ENCODE results near the gene JAKMIP1.

JAKMIP1 gene

DNA sequence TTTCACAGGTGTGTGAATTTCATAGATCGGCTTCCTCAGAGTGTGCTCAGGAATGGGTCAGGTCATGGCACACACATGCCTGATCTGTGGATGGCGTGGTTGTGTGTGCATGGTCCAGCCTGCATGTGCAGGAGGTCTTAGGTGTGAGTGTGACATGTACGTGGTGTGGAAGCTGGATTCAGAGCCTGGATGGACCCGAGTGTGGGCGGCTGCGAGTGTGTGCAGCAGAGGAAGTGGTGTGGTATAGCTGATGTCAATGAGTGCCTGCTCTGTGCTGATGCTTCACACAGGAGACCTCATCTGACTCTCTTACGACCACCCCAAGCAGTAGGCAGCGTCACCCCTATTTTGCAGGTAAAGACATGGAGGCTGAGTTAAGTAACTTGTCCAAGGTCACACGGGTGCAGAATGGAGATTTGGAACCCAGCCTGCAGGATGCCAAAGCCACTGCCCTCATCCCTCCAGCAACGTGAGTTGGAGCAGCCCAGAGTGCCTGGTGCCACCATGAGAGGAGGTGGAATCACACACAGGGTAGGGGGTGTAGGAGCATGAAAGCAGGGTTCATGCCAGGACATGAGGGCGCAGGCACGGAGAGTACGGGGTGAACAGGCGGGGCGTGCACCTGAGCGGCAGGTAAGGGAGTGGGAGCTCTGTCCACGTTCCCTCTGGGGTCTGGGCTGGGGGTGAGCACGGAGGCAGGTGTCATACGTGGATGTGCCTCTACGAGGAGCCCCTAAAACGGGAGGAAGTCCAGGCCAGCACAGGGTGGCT lies 157.9 kb downstream of the JAKMIP1 start:
- no peak for DNase-seq (ENCODE audit: low read depth)

DNA sequence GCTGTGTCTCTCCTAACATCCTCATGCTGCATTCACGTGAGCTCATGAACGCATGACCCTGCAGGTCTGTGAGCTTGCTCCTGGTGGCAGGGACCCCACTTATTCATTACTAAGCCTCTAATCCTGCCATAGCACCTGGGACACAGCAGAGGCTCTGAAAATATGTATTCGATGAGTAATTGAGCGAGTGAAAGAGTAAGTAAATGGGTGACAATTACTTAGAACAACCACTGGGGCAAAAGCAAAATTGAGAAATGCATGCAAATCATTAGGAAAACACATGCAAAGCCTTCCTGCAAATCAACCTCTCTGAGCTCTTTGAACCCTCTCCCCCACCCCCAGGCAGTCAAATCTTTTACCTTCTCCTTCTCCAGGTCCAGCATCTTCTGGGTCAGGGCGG lies 158.5 kb downstream of the JAKMIP1 start:
- no peak for DNase-seq (ENCODE audit: low read depth)

DNA sequence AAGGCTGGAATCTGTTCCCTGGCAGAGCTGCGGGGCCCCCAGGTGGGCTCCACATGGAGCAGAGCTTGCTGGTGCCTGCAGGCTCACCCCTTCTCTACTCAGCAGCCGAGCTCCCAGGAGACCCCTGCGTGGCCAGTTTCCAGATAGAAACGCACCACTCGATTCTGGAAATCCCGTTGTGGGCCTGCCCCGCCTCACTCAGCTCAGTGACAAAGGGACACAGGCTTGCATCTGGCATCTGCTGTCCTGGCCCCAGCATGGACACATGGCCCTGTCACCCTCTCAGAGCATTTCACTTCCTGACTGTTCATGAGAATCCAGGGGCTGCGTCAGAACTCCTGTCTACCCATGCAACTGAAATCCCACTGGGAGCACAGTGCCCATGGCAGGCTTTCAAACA lies 161.6 kb downstream of the JAKMIP1 start:
- DNase-seq (ENCODE audit: low read depth), result no peak

DNA sequence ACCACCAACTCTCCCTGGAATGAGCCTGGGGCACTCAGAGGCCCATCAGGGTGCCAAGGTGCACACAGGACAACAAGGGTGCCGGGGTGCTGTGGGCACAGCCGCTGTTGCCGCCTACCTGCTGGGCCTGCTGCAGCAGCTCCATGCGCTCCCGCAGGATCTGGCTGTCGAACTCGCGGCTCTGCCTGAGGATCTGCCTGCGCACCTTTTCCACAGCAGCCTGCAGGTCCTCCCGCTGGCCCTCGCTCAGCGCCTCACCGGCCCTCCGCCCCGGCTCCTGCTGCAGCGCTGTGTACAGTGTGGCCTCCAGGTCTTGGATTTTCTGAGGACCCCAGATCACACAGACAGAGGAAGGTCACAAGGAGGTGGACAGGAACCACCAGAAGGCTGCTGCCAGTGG lies 164.6 kb downstream of the JAKMIP1 start:
- no peak for DNase-seq (ENCODE audit: low read depth)

DNA sequence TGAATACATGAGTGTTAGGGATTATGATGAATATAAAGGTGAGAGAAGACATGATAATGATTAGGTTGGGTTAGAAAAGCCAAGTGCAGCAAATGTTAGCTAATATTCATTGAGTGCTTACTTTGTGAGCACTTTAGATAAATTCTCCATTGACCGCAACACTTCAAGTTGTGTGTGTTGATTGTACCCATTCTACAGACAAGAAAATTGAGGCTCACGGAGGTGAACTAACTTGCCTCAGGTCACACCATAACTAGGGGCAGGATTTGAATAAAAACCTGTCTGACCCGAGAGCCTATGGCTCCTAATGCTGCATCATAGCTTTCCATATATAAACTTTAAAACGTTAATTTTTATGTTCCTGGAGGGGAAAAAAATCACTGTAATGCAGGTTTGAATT lies 167.0 kb downstream of the JAKMIP1 start:
- no peak for DNase-seq (ENCODE audit: low read depth)

DNA sequence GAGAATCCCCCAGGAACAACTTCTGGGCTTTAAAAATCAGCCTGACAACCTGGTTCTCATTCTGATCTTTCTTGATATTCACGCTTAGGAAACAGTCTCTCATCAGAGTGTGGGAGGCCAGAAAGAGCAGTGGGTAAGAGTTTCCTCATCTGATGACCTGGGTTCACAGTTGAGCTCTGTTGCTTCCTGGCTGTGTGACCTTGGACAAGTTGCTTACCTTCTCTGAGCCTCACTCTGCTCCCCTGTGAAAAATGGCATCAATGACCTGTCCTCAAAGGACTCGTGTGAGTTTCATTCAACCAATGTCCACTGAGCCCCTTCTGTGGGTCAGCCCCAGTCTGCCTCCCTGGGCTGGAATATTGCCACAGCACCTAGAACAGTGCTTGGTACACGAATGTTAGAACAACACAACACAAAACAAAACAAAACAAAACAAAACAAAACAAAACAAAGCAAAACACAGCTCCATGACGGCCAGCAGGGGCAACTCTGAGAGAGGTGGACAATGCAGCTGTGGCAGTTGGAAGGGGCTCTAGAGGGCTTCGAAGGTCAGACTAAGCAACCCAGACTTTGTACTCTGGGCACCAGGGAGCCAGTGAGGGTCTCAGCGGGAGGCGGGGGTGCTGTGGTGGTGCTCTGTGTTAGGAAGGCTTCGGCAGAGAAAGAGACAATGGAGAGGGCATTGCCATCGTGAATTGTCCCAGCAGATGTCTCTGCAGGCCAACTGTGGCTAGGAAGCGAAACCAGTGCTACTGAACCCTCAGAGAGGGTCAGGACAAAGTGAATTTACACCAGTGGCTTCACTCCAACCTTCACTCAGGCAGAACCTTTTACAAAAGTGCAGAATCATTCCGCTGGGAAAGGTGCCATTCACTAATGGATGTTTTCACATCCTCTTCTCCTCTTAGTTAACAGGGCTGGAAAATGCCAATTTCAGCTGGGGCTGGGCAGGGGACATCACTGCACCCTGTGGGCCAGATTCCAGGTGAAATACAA lies 167.8 kb downstream of the JAKMIP1 start:
- DNase-seq (ENCODE audit: low read depth), result no peak

DNA sequence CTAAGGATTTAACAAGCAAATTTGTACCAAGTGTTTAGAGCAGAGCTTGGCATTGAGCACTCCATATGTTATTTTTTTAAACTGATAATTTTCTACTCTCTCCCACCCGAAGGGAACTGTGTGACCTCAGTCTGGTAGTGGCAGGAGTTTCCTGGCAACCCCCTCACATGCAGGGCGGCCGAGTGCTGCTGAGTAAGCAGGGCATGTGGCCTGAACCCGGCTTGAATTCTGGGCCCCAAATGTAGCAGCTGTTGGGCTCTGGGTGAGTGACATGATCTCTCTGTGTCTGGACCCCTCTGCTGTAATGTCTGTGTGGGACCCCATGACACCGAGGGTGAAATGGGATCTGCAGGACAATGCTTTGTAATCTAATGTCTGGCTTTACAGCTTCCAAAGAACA lies 168.5 kb downstream of the JAKMIP1 start:
- DNase-seq (ENCODE audit: low read depth), result no peak

DNA sequence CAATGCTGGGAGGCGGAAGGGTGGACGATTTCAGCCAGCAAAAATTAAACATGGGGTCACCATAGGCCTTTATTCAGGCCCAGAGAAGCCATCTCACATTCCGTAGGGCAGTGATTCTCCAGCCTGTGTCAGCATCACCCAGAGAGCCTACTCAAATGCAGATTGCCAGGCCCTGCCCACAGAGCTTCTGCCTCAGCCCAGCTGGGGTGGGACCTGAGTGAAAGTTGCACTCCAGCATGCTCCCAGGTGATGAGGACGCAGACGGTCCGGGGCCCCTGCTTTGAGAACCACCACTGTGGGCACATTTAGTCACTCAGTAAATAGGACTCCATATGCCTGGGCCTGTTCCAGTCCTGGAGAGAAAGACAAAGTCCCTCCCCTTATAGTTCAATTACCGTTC lies 169.7 kb downstream of the JAKMIP1 start:
- DNase-seq (ENCODE audit: low read depth), result no peak

DNA sequence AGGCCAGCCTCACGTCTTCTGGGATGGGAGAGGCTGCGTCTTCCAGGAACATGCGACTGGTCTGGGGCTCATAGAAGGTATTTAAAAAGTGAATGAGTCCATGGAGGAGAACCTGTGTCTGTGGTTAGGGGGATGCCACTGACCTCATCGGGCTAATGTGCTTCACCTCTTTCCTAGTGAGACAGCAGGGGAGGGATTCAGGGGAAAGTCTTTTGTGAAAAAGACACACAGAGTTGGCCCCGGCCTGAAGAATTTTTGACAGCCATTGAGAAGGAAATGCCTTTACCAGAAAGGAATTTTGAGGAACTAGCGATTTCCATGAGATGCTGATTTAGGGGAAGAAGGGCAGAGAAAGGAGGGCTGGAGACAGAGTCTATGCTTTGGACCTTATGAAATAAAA lies 171.1 kb downstream of the JAKMIP1 start:
- no peak for DNase-seq (ENCODE audit: low read depth)

DNA sequence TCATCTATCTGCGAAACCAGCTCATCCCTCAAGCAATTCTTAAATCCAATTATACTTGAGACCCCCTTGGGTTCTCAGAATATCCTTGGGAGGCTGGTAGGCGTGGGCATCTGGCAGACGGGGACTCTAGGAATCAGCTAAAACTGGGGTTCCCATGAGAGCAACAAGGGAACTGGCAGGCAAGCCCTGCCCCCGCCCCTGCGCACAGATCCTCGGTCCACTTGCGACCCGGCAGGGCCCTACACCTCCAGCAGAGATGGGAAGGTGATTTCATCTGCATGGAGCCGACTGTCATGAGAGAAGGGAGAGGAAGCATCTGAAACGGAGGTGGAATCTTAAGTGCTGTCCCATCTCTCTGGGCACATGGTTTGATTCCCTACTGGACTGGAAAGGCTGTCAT lies 172.2 kb downstream of the JAKMIP1 start:
- DNase-seq (ENCODE audit: low read depth), result no peak

DNA sequence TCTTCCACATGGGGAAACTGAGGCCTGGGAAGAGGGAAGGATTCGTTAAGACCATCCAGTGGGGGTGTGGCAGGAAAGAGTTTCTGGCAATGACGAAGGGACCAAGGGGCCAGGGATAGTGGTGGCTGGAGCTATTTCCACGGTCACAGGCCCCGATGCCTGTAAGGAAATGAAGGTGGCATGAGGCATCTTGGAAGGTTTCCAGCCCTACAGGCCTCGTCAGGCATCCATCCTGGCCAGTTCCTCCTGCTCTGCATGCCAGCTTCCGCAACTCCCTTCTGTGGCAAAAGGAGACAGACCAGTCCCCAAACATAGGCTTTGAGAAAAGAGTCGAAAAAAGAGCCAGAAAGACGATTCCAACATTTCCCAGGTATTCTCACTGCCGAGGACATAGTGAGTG lies 173.0 kb downstream of the JAKMIP1 start:
- no peak for DNase-seq (ENCODE audit: low read depth)

DNA sequence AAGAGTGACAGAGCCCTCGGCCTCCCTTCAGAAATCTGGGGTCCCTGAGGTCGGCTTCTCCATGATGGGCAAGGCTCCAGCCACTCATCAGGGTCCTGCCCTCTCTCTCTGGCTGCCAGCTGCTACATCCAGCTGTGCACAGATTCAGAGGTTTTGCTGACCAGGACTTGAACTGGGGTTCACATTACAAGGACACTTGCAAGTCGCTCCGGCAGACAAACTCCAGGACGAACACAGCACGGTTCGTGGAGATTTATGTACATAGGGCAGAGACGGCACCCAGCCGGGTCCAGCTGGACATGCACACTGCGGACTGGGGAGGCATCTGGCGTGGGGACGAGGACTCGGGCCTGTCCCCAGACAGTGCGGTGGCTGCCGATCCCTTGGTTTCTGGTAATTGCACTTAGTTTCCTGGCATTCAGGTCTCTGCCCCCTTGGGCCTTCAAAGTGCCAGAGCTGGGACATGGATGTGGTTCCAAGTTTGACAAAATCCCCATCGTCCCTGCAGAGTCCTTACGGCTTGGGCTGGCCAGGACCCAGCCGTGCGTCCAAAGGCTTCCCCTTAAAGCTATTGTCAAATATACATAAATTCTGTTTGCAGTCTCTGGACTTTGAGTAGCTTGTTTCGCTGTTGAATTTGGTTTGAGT lies 175.9 kb downstream of the JAKMIP1 start:
- no peak for DNase-seq (ENCODE audit: low read depth)

DNA sequence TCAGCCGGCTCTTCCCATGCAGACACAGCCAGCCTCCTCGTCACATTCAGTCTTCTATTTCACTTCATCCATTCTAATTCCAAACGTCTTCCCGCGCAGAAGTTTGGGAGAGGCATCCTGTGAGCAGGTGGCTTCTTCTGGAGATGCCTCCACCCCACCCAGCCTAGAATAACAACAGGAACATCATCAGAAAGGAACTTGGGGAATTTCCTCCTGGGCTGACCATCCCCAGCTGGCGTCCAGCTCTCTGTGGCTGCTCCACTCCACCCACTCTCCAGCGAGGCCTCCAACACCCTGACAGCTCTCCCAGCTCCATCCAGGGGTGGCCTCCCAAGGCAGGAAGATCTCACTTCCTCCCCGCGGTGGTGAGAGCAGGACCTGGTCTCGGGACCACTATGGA lies 176.6 kb downstream of the JAKMIP1 start:
- DNase-seq (ENCODE audit: low read depth), result no peak

DNA sequence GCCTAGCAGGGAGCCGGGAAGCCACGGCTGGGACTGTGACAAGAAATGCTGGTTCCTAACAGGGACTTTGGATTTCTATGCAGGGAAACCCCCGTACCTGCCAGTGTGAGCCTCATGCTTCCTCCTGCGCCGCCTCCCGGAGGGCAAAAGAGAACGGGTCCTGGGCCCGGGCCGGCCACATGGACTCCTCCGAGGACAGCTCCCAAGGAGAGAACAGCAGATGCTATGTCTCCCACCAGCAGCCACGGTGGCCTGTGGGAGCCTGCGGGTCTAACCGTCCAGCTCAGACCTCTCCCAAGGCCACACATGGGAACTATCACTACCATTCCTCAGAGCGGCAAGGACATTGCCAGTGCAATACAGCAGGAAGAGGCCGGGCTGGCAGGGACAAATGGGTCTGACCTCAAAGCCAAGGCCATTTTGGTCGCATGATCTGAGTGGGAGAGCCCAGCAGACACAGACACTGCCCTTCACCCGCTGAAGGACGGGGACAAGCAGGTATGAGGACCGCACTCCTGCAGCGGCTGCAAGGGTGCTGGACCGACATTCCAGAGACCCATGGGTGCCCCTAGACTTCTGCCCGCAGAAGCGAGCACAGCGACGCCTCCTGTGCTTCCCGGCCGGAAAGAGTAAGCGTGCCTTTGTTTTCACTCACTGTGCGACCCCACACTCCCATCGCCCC lies 177.6 kb downstream of the JAKMIP1 start:
- DNase-seq (ENCODE audit: low read depth), result no peak

DNA sequence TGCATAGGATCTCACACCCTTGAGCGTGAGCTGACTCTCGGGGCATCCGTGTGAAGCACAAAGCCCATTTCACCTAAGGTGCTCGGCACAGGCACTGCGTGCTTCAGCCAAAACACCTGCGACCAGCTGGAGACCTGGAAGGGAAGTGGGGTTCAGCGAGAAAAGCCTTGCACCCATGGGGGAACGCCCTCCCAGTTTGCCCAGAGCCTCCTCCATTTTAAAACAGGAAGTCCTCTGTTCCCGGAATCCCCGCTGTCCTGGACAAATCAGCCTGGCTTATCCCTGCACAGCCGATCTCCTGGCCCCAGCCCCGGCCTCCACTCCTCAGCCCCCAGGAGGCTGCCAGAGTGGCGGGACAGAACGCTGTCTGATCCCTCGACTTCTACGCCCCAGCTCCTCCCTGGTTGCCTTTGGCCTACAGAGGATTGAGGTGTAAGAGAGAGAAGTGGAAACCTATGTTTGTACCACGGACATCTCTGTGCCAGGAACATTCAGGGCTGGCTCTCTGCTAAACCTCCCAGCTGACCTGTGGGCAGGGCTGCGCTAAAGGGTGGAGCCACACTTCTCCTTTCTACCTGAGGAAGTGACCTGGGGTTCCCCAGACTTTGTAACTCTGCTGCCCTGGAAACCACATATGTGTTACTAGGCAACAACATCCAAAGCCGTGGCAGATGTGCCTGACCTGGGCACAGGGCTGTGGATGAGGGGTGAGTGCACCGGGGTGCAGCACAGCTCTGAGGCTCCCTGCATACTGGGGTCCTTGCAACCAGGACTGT lies 178.3 kb downstream of the JAKMIP1 start:
- no peak for DNase-seq (ENCODE audit: low read depth)

DNA sequence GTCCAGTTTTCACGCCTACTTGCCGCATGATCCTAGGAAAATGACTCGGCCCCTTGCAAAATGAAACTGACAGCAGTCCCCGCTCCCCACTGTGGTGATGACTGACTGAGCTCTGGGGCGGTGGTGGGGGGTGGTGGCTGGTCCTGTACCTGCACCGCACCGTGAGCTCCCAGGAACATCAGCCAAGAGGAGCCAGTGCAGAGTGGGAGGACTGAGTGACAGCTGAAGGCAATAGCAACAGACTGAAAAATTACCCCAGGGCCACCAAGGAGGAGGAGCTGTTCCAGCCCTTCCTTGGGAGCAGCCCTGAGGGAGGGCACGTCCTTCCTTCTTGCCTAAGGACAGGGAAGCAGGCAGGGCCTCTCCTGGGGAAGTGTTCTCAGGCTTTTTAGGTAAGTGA lies 179.7 kb downstream of the JAKMIP1 start:
- no peak for DNase-seq (ENCODE audit: low read depth)

DNA sequence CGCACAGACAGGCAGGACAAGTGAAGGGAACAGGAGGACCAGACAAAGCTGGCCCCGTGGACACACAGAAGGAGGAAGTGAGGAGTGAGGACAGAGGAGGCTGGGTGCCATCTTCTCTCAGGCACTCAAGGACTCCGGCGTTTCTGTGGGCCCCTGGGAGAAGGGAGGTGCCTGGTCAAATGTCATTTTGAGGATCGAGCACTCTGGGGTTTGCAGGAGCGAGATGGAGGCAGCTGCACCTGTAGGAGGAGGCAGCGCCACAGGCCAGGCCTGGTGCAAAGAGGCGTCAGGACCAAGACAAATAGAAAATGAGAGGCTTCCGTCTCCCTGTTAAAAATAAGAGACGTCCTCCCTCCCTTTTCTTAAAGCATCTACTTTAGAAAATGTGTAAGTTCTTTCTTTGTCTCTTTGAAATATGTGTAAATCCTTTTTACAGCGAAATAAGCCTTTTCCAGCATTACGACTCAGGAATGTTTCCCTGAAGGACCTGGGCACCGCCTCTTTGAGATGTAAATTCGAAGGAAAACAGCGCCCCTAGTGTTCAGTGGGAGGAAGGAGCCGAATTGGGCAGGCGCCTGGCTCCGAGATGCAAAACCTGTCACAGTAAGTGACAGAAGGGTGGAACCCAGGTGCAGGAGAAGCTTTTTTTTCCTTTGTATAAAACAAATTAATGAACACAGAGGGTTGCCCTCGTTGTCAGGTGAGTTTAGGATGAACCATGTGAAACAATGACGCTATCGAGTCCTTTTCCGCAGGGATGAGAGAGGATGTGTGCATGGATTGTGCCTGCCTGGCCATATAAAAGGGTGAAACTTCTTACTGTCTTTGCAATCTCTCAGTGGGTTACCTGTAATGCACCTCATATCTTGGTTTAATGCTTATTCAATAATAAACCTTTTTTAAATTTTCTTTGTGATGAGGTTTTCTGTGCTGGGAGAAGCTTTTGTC lies 180.8 kb downstream of the JAKMIP1 start:
- no peak for DNase-seq (ENCODE audit: low read depth)

DNA sequence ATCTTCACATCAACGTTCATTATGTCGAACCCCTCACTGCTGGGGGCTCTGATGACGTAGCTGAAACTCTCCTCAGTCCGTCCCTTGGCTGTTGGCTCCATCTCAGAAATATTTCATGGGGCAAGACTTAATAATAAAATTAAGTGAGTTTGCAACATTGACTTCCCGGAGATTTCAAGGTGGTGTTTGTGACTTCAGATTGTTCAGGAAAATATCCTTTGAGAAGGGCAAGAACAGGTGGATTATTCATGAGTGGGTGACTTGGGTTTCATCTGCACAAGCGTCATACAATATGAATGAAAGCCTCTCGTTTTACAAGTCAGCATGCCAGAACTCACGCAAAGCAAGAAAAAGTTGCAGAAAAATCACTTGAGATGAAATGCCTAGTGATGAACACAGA lies 182.0 kb downstream of the JAKMIP1 start, which contains the start of gene C4orf50:
Gene C4orf50, minus strand, starts transcription at position 101 of the 400 bp plus-strand sequence.
- no peak for DNase-seq (ENCODE audit: low read depth)

DNA sequence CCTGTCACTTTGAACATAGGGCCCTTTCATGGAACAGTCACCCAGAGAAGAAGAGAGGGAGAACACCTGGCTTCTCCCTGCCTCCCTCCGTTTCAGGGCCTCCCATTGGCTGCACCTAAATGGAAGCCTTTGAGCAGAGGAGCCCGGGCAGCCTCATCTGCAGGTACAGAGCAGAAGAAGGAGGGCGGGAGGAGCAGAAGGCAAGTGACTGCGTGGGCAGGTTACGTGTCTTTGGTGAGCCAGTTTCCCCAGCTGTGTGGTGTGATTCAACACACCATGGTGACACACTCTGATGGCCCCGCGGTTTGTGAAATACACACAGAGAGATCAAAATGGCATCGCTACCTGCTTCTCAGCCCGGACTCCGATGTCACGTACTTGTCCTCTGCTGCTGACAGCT lies 182.5 kb downstream of the JAKMIP1 start:
- DNase-seq (ENCODE audit: low read depth), result no peak

DNA sequence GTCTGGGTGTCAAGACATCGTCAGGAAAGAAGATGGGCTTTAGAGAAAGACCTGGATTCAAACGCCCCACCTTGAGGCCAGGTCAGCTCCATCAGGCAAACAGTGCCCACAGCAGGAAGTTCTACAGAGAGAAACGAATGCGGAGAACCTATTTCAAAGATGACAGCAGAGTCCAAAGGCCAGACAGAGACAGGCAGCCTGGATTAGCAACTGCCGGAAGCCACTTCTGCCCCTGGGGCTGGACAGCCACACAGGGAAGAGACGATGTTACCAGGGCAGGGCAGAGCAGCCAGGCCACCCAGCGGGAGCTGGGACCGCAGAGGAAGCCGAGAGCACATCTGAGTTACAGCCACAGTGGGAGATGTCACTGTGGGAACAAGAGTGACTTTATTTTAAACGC lies 183.3 kb downstream of the JAKMIP1 start:
- no peak for DNase-seq (ENCODE audit: low read depth)
